ENCODE results near the gene POLRMT.

GRCh38 chr19:579842-580155, 53.5 kb downstream of the POLRMT start:
- TF ChIP-seq POLR2A (IDR thresholded peaks at IDR 0.05; ENCODE audit: low read depth, low read length) (no peak), TAF1 (IDR thresholded peaks at IDR 0.05; ENCODE audit: low read depth, low read length) (no peak), POLR2AphosphoS5 (IDR thresholded peaks at IDR 0.05; ENCODE audit: low read depth, low read length) (no peak)
